ENCODE results near the gene ZFYVE28.

The ZFYVE28 gene

DNA sequence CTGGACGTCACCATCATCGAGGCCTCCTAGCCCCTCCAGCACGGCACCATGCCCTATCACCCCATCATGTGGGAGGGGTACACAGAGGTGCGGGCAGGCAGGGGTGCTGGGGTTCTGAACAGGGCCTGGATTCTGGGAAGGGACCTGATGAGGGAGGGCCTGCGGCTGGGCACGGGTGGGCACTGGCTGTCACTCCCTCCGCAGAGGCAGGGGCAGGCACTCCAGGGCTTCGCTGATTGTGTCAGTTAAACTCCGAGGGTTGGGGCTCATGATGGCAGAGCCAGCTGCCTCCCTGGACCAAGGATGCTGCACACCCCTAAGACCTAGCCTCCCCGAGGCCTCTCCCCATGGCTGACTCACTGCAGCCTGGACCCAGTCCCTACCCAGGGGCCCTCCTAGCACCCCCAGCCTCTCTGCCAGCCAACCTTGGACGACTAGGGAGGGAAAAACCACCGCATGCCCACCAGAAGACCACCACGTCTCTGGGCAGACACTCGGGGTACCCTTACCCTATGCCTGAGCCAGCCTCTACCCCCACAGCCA lies 45.9 kb downstream of the ZFYVE28 start:
- TF ChIP-seq, protein P1, sequence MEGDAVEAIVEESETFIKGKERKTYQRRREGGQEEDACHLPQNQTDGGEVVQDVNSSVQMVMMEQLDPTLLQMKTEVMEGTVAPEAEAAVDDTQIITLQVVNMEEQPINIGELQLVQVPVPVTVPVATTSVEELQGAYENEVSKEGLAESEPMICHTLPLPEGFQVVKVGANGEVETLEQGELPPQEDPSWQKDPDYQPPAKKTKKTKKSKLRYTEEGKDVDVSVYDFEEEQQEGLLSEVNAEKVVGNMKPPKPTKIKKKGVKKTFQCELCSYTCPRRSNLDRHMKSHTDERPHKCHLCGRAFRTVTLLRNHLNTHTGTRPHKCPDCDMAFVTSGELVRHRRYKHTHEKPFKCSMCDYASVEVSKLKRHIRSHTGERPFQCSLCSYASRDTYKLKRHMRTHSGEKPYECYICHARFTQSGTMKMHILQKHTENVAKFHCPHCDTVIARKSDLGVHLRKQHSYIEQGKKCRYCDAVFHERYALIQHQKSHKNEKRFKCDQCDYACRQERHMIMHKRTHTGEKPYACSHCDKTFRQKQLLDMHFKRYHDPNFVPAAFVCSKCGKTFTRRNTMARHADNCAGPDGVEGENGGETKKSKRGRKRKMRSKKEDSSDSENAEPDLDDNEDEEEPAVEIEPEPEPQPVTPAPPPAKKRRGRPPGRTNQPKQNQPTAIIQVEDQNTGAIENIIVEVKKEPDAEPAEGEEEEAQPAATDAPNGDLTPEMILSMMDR (IDR thresholded peaks at IDR 0.05; ENCODE audit: low read depth, low read length) = no peak
- no peak for DNase-seq (ENCODE audit: extremely low read depth, low read depth)

GRCh38 chr4:2371765-2372487 lies 46.5 kb downstream of the ZFYVE28 start:
- TF ChIP-seq, protein P1 (IDR thresholded peaks at IDR 0.05; ENCODE audit: low read depth, low read length) = no peak
- DNase-seq (ENCODE audit: extremely low read depth, low read depth) = no peak

DNA sequence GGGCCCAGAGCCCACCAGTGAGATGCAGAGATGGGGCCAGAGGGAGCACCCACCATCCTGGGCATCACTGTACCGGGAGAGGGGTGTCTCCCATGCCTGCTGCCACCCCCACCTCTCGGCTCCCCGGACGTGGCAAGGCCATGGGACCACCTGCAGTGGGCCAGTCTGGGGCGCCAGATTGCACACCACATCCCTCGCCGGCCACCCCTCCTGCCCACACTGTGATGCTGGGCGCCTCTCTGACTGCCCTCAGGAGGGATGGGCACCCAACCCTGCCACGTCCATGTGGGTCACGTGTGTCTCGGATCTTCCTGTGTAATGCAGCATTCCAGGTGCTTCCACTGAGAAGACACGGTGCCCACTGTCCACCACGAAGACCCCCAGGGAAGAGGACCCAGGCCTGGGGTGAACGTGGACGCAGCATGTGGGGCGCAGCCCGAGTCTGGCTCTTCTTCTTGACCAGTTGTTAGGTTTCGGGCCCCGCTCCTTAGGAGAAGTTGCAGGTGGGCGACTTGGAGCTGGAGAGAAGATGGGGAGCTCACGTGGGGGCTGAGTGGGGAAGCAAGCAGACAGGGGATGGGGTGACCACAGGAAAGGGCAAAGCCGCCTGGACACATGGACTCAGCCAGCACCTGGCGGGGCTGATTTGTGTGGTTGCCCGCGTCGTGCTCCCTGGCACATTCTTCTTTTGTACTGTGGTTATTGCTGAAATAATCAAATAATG lies 47.7 kb downstream of the ZFYVE28 start:
- DNase-seq (ENCODE audit: extremely low read depth, low read depth) = no peak
- TF ChIP-seq, protein P1 (IDR thresholded peaks at IDR 0.05; ENCODE audit: low read depth, low read length) = no peak

DNA sequence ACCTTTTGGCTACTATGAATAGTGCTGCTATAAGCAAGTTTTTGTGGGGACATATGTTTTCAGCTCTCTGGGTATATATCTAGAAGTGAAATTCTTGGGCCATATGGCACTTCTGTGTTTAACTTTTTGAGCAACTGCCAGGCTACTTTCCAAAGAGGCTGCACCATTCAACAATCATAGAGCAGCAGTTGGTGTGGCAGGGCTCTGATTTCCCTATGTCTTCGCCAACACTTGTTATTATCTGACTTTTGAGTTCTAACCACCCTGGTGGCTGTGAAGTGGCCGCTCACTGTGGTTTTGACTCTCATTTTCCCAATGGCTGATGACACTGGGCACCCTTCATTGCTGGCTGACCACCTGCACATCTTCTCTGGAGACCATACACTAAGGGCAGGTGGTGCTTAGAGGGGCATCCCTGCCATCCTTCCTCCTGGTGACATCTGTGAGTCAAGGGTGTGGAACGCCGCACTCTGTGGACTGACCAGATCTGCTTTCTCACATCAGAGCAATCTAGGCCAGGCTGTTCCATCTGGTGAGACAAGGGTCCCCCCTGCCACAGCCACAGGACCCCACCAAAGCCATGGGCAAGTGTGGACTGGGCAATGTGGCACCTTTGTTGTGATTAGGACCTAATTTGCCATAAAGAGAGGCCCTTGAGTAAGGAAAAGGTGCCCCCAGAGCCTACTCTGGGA lies 49.6 kb downstream of the ZFYVE28 start:
- DNase-seq (ENCODE audit: extremely low read depth, low read depth) = no peak
- TF ChIP-seq, protein P1 (IDR thresholded peaks at IDR 0.05; ENCODE audit: low read depth, low read length) = no peak

DNA sequence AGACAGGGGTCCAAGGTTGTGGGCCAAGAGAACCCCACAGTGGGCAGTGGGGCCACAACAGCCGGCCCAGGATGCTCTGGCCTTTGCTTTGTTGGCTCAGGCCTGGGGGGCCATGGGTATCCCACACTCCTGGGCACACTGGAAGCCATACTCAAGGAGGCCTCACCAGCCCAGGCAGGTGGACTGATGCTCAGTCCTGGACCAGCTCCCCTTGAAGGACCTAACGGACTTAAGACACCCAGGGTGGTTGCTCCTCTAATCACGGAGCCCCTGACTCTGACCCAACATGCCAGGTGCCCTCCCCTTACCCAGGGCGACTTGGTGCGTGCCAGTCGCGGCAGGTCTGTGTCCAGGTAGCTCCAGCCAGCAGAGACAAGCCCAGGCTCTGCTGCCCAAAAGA lies 50.8 kb downstream of the ZFYVE28 start:
- DNase-seq (ENCODE audit: extremely low read depth, low read depth) = no peak
- TF ChIP-seq, protein P1 (IDR thresholded peaks at IDR 0.05; ENCODE audit: low read depth, low read length) = no peak

GRCh38 chr4:2366252-2367192 lies 51.9 kb downstream of the ZFYVE28 start:
- TF ChIP-seq, protein P1 (IDR thresholded peaks at IDR 0.05; ENCODE audit: low read depth, low read length) = no peak
- no peak for DNase-seq (ENCODE audit: extremely low read depth, low read depth)

Data from AG09319 (cell line).